Stimulated activated CD8-positive, alpha-beta memory T cell treated with anti-CD3 and anti-CD28 coated beads, Interleukin-12 subunit alpha, Interleukin-12 subunit beta, amount 100 ng/mL, for 1 hour (primary cell): ENCODE measurements around the gene NAALADL2.
"Not testable (repeated sequence)": the region's sequence is repeated elsewhere in the genome, so short reads cannot be mapped to it uniquely, and the experiment has no call there.

Experiments used
- DNase-seq: peaks from one replicate; pipeline ENCODE4 v3.0.0-alpha.2; 2020; ENCODE audit warnings: low read depth

The NAALADL2 gene

DNA sequence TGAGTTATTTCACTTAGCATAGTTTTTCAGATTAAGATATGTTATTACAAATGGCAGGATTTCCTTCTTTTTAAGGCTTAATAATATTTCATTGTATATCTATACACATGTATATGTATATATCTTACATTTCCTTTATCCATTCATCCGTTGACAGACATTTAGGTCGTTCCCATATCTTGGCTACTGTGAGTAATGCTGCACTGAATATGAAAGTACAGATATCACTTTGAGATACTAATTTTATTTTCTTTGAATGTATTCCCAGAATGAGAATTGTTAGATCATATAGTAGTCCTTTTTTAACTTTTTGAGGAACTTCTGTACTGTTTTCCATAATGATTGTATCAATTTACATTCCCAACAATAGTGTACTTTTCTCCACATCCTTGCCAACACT, 270.4 kb downstream of the NAALADL2 start:
- DNase-seq, result no peak

DNA sequence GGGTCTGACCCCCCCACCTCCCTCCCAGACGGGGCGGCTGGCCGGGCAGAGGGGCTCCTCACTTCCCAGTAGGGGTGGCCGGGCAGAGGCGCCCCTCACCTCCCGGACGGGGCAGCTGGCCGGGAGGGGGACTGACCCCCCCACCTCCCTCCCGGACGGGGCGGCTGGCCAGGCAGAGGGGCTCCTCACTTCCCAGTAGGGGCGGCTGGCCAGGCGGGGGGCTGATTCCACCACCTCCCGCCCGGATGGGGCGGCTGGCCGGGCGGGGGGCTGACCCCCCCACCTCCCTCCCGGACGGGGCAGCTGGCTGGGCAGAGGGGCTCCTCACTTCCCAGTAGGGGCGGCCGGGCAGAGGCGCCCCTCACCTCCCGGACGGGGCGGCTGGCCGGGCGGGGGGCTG, 272.7 kb downstream of the NAALADL2 start:
- not testable (repeated sequence) for DNase-seq

GRCh38 chr3:175132706-175133105, 273.6 kb downstream of the NAALADL2 start:
- not testable (repeated sequence) for DNase-seq

- DNase-seq, result no peak
These were observed 285.2 kb downstream of the NAALADL2 start for GRCh38 chr3:175144368-175144767.

GRCh38 chr3:175146258-175146657, 287.1 kb downstream of the NAALADL2 start:
- DNase-seq, result no peak

DNA sequence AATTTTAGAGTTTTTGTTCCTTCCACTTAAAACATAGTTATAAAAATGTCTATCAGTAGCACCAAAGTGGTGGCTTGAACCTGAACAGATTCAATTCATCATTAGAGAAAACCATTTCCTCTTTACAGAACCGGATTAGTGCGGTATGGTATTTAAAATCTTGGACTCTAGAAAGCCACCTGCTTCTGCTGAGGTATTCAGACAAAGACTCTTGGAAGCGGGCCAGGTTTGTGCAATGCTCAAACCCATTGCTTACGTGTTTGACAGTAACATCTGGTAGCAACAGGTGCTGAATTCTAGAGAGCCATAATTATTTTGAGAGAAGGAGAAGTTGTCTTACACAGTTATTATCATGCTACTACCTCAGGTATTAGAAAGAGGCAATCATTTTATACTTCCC, 290.5 kb downstream of the NAALADL2 start:
- no peak for DNase-seq

DNA sequence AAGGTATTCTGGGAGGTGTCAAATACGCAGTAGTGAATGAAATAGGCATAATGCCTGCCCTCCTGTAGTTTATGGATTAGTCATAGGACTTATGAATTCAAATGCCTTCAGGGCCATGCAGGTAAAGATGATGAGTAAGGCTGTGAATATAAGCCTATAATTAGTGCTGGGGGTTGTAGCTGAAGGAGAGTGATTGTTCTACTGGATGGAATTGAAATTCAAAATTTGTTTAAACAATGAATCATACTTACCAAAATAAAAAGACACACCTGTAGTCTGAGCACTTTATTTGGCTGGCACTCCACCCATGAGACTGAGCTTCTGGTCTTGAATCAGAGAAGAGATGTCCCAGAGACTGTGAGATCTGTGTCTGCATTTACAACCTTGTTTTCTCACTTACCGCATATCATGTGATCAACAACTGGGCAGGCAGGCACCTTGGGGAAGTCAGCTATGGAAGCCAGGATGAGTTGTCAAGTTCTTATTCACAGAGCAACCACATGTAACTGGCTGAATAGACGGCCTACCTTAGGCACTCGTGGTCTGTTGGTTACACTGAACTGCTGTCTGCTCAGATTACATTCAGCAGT, 291.8 kb downstream of the NAALADL2 start:
- no peak for DNase-seq

DNA sequence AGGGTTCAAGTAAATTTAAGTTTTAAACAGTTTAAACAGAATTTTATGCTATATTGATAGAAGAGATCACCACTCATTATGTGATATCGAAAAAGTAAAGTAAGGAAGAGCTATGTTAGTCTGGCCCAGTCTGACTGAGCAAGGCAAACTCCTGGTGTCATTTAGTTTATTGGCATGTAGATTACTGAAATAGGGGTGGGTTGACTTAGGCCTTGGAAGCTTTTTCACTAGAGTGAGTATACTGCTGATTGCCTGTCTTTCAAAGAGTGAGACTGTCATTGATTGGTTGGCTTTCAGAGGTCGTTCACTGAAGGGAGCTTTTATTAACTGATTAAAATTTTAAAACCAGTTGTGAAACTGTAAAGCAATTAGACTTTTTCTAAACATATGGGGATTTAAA, 294.5 kb downstream of the NAALADL2 start:
- DNase-seq, result no peak

- no peak for DNase-seq
These were observed 296.0 kb downstream of the NAALADL2 start for GRCh38 chr3:175155172-175155571.

DNA sequence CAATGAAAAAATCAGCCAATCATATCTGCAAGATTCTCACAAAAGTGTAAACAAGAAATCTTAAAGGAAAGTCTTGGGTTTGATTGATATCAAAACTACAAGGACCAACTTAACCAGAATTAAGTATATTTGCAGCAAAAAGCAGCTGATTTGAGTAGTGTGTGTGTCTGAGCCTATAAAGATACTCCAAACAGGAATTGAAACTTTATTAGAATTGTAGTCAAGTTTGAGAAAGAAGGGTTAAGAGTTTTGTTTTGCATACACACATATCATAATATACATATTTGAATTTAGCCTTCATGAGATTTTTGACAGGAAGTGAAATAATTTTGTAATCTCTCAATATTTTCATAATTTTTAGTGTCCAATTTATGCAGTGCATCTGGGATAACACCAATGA, 300.1 kb downstream of the NAALADL2 start:
- no peak for DNase-seq

DNA sequence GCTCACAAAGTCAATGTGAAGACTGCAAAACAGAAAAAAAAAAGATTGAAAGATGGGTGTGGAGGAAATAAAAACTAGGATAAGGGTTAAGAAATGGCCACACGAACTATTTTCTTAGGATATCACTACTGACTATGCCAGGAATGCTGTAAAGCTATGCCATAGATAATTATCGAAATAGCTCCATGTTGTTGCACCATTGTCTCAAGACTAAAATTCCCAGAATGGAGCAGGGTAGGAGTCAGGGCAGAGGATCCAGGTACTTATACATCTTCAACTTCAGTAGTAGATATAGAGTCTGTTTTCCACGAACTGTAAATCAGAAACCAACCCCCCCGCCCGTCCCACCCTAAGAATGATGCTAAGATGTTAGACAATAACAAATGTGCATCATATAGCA, 302.2 kb downstream of the NAALADL2 start:
- no peak for DNase-seq

GRCh38 chr3:175163686-175164085, 304.6 kb downstream of the NAALADL2 start:
- no peak for DNase-seq

GRCh38 chr3:175173117-175173516, 314.0 kb downstream of the NAALADL2 start:
- not testable (repeated sequence) for DNase-seq

DNA sequence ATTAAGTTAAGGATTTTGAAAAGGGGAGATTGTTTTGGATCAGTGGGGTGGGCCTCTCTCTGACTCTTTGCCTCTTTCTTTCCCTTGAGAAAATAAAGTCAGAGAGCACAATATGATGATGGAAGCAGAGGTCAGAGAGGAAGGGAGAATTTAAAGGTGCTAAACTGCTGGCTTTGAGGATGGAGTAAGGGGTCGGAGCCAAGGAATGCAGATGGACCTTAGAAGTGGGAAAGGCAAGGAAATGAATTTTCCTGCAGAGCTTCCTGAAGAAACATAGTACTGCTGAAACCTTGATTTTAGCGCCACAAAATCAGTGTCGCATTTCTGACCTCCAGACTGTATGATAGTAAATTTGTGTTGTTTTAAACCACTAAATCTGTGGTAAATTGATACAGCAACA, 317.4 kb downstream of the NAALADL2 start:
- no peak for DNase-seq

GRCh38 chr3:175179055-175179454, 319.9 kb downstream of the NAALADL2 start:
- DNase-seq, result no peak

GRCh38 chr3:175184392-175184791, 325.3 kb downstream of the NAALADL2 start:
- no peak for DNase-seq

DNA sequence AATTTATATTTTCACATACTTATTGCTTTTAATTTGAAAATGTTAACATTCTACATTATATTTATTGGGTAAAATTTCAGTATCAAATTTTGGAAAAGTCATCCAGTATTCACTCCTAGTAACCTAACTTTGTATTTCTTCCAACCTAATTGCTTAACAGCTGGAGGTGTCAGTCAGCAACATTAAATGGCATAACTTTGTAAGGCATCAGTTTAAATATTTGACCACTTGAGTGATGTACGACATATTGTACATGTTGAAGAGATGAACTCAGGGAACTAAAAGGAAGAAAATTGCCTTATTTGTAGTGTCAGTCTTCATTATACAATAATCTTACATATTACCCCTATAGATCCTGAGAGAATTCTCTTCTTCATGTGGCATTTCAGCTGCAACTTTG, 326.8 kb downstream of the NAALADL2 start:
- DNase-seq, result no peak

DNA sequence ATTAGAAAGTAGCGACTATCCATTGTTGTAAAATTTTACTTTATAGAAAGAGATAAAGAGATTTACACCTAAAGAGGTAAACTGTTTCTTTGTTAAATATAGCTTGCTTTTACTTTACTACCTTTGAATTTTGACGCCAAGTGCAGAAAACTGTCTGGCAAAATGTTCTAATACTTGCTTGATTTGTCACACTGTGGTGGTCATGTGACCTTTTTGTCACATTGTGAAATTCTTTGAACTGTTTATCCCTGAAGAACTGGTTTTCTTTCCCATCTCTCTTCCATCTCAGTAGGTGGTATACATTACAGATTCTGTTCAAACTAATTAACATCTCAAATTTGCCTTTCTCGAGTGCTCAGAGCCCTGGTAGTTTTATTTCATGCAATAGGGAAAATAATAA, 327.4 kb downstream of the NAALADL2 start:
- no peak for DNase-seq

GRCh38 chr3:175187586-175187985, 328.5 kb downstream of the NAALADL2 start:
- no peak for DNase-seq

DNA sequence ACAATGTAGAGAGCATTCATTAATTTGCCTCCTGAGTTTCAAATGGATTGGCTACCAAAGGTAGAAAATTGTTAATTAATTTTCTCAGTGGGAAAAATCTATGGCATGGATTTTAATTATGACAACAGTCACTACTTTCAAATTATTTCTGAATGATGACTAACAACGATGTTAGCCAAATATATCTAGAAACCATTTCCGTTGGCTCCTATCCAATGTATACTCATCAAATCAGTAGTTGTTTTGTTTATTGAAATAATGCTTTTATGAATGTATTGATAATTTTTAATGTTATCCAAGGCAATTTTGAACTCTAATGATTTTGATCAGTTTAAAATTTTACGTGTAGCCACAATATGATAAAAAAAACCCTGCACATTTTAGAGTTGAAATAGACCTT, 333.4 kb downstream of the NAALADL2 start:
- DNase-seq, result no peak

DNA sequence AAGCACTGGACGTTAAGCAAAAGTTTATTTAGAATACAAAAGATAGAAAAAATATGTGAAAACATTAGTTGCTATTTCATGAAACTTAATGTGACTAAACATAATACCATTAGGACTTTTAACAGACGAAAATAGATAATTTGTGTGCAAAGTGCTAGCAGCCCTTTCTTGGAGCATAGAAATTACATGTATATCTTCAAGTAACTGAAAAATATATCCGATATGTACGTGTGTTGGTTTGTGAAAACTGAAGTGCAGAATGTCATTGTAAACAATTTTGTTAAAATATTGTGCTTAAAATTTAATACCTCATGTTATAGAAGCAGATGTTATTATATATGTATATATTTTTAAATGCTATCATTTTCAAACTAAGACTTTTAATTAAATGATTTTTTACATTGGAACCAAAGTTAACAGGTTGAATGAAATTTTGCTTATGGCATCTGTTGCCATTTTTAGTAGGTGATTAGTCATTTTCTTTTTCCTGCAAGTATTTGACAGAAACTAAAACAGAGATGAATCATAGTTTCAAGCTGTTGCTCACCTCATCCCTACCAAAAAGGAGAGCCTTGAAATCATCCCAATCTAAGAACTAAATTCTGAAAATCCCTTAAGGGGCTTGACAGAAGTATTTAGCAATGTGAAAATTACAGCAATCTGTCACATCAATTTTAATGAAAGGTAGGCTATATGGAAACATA, 334.8 kb downstream of the NAALADL2 start:
- no peak for DNase-seq

DNA sequence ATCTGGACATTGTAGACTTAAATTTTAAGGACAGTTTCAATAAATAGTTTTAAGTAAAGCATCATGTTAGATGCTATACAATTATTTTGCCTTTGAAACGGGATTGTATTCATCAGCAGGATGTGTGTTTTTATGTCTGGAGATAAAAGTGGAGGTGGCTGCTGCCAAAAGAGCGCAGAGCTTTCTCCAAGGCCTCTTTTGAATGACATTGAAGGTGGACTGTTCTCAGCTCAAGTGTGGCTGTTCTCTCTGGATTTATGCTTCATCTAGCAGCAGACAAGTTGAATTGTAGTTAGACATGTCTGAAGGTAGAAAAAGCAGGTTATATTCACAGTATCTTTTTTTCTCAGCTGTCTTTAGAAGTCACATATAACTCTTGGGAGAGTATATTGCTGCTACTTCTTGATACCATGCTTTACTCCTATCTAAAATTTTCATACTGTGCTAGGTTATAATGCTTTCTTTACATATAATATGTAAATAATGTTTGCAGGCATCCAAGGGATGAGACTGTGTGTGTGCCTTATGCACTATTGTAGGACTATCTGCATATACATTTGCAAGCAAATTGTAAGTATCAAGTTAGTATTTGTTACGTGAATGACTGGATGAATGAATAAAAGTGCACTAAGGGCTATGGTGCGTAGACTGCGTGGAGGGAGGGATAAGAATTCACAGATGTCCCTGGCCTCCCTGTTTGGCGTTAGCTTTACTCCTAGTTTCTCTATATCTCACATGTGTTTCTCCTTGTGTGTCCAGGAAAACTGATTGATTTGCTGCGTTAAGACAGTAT, 340.1 kb downstream of the NAALADL2 start:
- DNase-seq, result no peak

- no peak for DNase-seq
These were observed 340.8 kb downstream of the NAALADL2 start for GRCh38 chr3:175199961-175200360.
